Measurements from ENCODE around the gene PCSK7. TPM values are rescaled to one million over a fixed set of nuclear protein-coding genes. Genes with fewer than 3 reads are reported as not detected.

PCSK7 gene
- total and polyA plus RNA-seq, 2 donors (not counting 3 experiments of a cell fraction or from before 2014, with no cell fraction given): 40.8 to 72.7 TPM

DNA sequence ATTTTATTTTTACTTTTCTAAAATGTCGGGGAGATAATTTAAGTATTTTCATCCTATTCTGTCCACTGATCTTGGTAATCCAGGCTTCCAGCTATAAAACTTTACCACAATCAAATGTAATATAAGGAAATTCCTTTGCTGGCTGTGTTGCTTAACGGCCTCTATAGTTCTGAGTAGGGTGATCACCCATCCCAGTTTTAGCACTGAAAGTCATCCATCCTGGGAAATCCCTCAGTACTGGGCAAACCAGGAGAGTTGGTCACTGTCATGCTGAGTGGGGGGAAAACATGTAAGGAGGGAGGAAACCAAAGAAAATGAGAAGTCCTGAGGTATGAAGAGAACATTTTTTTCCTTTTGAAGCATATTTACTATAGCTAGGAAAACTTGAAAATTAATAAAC lies 46.5 kb upstream of the PCSK7 start:
- Histone ChIP-seq H3K4me3 (replicated peaks in 1 of 3; ENCODE audit: insufficient read depth in 1 of 3, low read depth in 1 of 3, low read length in 3 of 3) (no peak overlapping the region), H3K9me1 (replicated peaks; ENCODE audit: control insufficient read depth, extremely low read depth, insufficient read depth, low read length) (no peaks in the 10 kb centered on the region), H2AFZ (ENCODE audit: low read depth, low read length) (no peak overlapping the region), H3K36me3 (ENCODE audit: control insufficient read depth in 2 of 2, extremely low read depth in 1 of 2, insufficient read depth in 2 of 2, low read length in 2 of 2) (peaks cover 4 to 5% of the 10 kb centered on the region in 2 experiments), H3K79me2 (ENCODE audit: control insufficient read depth, insufficient read depth, low read length) (no peaks in the 10 kb centered on the region), H3K4me2 (ENCODE audit: insufficient read depth, low read length) (no peak overlapping the region), H3K4me1 (ENCODE audit: control insufficient read depth, extremely low read depth, insufficient read depth, low read length) (peaks cover 21% of the 10 kb centered on the region), H4K20me1 (replicated peaks; ENCODE audit: control insufficient read depth, extremely low read depth, insufficient read depth, low read length) (no peaks in the 10 kb centered on the region), H3K27me3 (ENCODE audit: control insufficient read depth in 2 of 2, insufficient read depth in 2 of 2, low read length in 2 of 2) (no peaks in the 10 kb centered on the region), H3K9me3 (replicated peaks; ENCODE audit: control insufficient read depth, insufficient read depth, low read length) (no peaks in the 10 kb centered on the region), H3K9ac (replicated peaks; ENCODE audit: extremely low read depth, insufficient read depth, low read length) (no peak overlapping the region), H3K27ac (ENCODE audit: insufficient read depth, low read depth, low read length) (no peak overlapping the region)
- BruUV-seq (replicated peaks): no TSS peak
- ChIA-PET CTCF (no interaction called here), POLR2A (no interaction called here)
- TF ChIP-seq POLR2AphosphoS5 (IDR thresholded peaks at IDR 0.05; ENCODE audit: insufficient read depth, low read depth, low read length): no peak
- TF ChIP-seq, protein P1, sequence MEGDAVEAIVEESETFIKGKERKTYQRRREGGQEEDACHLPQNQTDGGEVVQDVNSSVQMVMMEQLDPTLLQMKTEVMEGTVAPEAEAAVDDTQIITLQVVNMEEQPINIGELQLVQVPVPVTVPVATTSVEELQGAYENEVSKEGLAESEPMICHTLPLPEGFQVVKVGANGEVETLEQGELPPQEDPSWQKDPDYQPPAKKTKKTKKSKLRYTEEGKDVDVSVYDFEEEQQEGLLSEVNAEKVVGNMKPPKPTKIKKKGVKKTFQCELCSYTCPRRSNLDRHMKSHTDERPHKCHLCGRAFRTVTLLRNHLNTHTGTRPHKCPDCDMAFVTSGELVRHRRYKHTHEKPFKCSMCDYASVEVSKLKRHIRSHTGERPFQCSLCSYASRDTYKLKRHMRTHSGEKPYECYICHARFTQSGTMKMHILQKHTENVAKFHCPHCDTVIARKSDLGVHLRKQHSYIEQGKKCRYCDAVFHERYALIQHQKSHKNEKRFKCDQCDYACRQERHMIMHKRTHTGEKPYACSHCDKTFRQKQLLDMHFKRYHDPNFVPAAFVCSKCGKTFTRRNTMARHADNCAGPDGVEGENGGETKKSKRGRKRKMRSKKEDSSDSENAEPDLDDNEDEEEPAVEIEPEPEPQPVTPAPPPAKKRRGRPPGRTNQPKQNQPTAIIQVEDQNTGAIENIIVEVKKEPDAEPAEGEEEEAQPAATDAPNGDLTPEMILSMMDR (IDR thresholded peaks at IDR 0.05; ENCODE audit: extremely low read depth in 1 of 2, insufficient read depth in 1 of 2, low read depth in 1 of 2, low read length in 2 of 2): no peak
- no peak for TF ChIP-seq EZH2 (IDR thresholded peaks at IDR 0.05; ENCODE audit: borderline replicate concordance, low read depth, low read length, severe bottlenecking)
- TF ChIP-seq, protein P2, sequence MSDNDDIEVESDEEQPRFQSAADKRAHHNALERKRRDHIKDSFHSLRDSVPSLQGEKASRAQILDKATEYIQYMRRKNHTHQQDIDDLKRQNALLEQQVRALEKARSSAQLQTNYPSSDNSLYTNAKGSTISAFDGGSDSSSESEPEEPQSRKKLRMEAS (IDR thresholded peaks at IDR 0.05; ENCODE audit: insufficient read depth, insufficient read length): no peak
- no peak for TF ChIP-seq FOS (IDR thresholded peaks at IDR 0.05; ENCODE audit: borderline replicate concordance, insufficient read depth, low read length)
- no peak for TF ChIP-seq JUN (IDR thresholded peaks at IDR 0.05; ENCODE audit: borderline replicate concordance, insufficient read depth, insufficient read length, low read depth)
- TF ChIP-seq GATA2 (IDR thresholded peaks at IDR 0.05; ENCODE audit: insufficient read depth, insufficient read length, low read depth, low read length): no peak
- FAIRE-seq (no peak), DNase-seq (ENCODE audit: low read depth, low spot score) (no peak)
- dilution Hi-C loops (cut with MboI; ENCODE audit: extremely low pct_ligation_motif_present, low sequenced_read_pairs) (no loop called here), intact Hi-C loops (cut with micrococcal nuclease) (no loop called here)
